ENCODE data around the gene ZCCHC7. TPM values are rescaled to one million over a fixed set of nuclear protein-coding genes. Genes with fewer than 3 reads are reported as not detected.
A peak's percentile ranks its signal among the peaks of the same experiment; 100 is the strongest.
"Not testable (repeated sequence)": the region's sequence is repeated elsewhere in the genome, so short reads cannot be mapped to it uniquely, and the experiment has no call there.

The ZCCHC7 gene
- total RNA-seq, 1 donor from 2014 or later, result 9.9 TPM

DNA sequence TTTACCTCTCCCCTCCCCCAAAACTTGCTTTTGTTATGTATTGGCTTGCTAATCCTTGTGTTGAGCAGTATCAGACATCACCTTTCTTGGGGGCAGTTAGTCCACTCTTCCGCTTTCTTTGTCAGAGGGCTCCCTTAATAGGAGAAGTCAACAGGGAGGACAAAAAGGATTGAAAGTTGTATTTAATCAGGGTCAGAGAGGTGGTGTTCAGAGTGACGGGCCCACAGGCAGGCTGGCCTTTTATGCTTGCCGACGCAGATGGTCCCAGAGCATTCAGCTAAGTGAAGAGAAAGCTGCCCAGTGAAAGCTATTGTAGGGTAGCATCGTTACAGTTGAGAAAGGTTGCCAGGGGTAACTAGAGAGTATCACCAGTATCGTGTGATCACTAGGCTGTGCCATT is 131.1 kb downstream of the ZCCHC7 start:
- DNase-seq (ENCODE audit: low read depth in 2 of 2), result no peak

DNA sequence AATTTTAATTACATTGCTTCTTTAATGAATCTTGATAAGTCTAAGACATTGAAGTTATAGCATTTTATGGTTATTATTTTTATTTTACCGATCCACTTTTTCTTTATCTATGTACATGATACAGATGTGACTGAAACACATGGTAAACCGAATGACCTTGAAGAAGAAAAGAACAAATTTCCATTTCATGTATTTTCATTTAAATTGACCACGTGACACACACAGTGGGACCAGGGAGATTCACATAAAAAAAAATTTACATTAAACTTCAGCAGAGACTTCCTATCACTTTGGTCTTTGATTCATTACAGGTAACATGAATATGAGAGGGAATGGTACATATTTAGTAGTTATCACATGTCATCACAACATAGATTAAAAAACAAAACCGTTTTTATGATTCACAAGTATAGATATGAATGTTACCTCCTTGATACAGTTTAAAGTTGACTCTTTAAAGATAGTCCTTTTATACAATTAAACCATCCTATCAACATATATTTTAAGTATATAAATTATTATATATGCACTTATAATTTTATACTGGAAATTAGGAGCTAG is 133.1 kb downstream of the ZCCHC7 start:
- DNase-seq (ENCODE audit: low read depth in 2 of 2), result no peak

DNA sequence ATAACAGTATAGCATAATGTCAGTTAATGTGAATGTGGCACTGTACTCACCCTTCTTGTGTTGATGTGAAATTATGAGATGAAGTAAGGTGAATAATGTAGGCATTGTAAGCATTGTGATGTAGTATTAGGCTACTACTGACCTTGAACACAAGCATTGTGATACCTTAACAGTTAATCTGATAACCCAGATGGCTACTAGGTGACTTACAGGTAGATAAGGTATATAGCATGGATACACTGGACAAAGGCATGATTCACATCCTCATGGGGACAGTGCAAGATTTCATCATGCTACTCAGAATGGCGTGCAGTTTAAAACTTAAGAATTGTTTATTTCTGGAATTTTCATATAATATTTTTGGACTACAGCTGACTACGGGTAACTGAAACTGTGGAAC is 134.8 kb downstream of the ZCCHC7 start:
- DNase-seq (ENCODE audit: low read depth in 2 of 2), result no peak

- DNase-seq (ENCODE audit: low read depth in 2 of 2), result no peak
Observed at GRCh38 chr9:37255944-37256862, 135.8 kb downstream of the ZCCHC7 start.

- DNase-seq (ENCODE audit: low read depth in 2 of 2), result no peak
Observed at GRCh38 chr9:37259951-37260350, 139.6 kb downstream of the ZCCHC7 start.

DNA sequence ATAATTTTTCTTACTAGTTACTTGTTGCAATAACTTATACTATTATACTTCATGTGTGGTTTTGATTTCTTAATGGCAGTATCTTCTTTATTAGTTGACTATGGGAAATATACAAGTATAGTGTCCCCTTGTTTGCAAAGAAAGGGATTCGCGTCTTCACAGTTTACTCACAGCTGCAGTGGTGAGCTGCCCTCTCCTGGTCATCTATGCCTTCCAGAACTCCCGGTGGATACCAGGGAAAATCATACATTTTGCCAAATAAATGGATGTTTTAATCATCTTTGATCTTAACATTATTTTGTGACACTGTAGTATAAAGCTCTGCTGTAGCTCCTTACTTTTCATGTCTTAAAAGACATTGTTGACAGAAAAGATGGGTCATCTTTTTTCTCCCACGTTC is 142.0 kb downstream of the ZCCHC7 start:
- DNase-seq (ENCODE audit: low read depth in 2 of 2), result peak; percentile 61 to 62

DNA sequence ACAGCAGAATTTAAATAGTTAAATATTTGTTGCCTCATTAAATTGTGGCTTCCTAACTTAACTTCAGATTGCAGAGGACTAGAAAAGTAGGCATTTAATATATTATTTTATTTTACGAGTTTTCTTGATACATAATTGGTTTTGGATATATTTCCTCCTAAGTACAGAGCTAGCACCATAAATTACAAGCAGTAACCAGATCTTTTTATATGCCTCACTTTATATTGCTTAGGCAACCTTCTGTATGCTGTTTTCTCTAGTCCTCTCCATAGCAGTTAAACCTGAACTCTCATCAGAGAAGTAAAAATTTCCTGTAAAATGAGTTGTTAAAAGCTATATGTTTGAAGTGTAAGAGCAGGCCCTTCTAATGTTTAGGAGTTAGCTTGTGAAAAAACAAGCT is 144.2 kb downstream of the ZCCHC7 start:
- DNase-seq (ENCODE audit: low read depth in 2 of 2), result no peak

DNA sequence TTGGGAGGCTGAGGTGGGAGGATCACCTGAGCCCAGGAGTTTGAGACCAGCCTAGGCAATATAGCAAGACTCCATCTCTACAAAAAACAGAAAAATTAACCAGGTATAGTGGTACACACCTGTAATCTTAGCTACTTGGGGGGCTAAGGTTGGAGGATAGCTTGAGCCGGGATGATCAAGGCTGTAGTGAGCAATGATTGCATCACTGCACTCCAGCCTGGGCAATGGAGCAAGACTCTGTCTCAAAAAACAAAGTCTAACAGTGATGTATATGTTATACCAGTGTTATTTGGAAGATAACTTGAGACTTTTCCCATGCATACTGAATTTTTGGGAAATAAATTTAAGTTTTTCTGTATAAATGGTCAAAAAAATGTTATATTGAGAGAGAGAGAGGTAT is 146.3 kb downstream of the ZCCHC7 start:
- DNase-seq (ENCODE audit: low read depth in 2 of 2), result no peak

DNA sequence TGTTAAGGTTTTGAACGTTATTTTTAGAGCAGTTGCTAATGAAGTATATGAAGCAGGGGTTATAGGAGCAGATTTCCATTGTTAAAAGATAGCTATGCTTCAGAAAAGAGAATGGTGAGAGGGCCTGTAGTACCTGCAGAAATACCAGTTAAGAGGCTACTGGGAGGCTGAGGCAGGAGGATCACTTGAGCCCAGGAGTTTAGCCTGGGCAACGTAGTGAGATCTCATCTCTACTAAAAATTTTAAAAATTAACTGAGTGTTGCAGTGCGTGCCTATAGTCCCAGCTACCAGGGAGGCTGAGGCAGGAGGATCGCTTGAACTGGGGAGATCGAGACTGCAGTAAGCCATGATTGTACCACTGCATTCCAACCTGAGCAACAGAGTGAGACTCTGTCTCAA is 148.8 kb downstream of the ZCCHC7 start:
- DNase-seq (ENCODE audit: low read depth in 2 of 2), result no peak

DNA sequence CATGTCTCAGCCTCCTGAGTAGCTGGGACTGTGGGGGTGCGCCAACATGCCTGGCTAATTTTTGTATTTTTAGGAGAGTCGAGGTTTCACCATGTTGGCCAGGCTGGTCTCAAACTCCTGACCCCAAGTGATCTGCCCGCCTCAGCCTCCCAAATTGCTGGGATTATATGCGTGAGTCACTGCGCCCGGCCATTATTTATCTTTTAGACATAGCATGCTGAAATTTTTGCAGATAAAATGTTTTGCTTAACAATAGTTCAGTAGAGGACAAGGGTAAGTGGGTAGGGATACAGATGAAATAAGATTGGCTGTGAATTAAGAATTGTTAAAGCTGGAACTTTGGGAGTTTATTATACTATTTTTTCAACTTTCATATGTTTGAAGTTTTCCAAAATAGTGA is 151.3 kb downstream of the ZCCHC7 start:
- DNase-seq (ENCODE audit: low read depth in 2 of 2), result no peak

- no peak for DNase-seq (ENCODE audit: low read depth in 2 of 2)
Observed at GRCh38 chr9:37273595-37273994, 153.2 kb downstream of the ZCCHC7 start.

DNA sequence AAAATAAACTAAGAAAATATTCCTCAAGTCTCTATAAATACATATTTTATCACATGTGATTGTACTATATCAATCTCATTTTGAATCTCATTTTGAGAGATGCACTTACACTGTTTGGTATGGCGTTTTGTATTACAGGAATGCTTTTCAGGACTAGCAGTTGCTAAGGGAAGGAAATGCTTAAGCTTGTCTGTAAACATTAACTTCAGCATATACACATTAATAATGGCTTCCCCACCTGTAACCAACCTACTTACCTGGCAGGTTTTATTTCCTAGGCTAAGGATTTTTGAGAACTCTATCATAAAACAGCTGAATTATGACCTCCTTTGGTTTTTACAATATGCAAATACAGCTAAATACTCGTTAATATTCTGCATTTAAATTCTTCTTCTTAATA is 161.2 kb downstream of the ZCCHC7 start:
- DNase-seq (ENCODE audit: low read depth in 2 of 2), result no peak

- DNase-seq (ENCODE audit: low read depth in 2 of 2), result peak; percentile 40 to 68
Observed at GRCh38 chr9:37283730-37284325, 163.5 kb downstream of the ZCCHC7 start.

- no peak for DNase-seq (ENCODE audit: low read depth in 2 of 2)
Observed at GRCh38 chr9:37284636-37285035, 164.3 kb downstream of the ZCCHC7 start.

- DNase-seq (ENCODE audit: low read depth in 2 of 2), result no peak
Observed at GRCh38 chr9:37286530-37287175, 166.3 kb downstream of the ZCCHC7 start.

DNA sequence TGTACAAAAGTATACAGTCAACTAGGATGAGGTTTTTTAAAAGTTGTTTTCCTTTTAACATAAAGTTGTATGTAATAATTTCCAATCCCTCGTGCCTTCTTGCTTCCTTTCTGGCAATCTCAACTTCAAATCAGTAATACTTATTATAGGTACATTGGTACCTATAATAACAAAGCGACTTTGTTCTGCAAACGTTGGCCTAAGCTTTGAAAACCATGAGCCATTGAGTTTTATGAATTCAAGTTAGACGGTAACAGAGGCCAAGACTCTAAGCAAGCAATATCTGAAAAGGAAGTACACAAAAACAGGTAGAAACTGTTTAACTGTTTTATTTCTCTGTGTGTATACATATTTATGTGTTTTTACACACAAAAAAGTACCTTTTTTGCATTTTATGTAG is 166.9 kb downstream of the ZCCHC7 start:
- no peak for DNase-seq (ENCODE audit: low read depth in 2 of 2)

DNA sequence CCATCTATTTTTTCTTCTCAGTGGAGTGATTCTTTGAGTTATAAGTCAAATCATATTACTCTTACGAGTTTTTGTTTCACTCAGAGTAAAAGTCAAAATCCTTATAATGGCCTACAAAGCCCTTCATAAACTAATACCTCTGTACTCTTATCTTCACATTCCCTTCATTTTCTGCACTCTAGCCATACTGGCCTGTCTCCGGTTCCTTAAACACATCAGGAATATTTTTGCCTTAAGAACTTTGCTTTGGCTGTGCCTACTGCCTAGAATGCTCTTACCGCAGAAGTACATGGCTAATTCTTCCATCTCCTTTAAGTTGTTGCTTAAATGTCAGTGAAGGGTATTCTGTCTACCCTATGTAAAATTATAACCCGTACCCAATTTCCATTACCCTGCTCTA is 169.3 kb downstream of the ZCCHC7 start:
- no peak for DNase-seq (ENCODE audit: low read depth in 2 of 2)

GRCh38 chr9:37290366-37290939 is 170.1 kb downstream of the ZCCHC7 start:
- no peak for DNase-seq (ENCODE audit: low read depth in 2 of 2)

DNA sequence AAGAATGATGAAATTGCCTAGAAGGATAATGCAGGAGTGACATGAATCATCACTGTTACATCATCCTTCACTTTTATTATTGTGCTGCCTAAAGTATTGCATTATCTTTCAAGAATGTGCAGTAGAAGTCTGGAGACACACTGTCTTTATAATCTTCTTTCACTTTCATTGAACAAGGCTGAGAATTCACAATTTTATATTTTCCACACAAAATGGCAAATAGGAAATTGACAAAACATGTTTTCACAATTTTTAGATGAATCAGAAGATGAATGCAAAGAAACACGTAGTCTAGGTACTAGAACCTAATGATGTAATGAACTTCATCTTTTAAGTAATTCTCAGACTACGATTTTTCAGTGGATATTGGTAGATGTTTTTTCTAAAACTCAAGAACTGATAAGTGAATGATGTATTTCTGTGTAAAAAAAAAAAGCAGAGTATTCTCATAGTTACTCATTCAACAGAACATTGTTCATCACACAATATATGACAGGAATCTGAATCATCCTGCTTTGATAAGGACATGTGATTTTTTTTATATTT is 170.6 kb downstream of the ZCCHC7 start:
- peak; percentile 55 to 80 for DNase-seq (ENCODE audit: low read depth in 2 of 2)

DNA sequence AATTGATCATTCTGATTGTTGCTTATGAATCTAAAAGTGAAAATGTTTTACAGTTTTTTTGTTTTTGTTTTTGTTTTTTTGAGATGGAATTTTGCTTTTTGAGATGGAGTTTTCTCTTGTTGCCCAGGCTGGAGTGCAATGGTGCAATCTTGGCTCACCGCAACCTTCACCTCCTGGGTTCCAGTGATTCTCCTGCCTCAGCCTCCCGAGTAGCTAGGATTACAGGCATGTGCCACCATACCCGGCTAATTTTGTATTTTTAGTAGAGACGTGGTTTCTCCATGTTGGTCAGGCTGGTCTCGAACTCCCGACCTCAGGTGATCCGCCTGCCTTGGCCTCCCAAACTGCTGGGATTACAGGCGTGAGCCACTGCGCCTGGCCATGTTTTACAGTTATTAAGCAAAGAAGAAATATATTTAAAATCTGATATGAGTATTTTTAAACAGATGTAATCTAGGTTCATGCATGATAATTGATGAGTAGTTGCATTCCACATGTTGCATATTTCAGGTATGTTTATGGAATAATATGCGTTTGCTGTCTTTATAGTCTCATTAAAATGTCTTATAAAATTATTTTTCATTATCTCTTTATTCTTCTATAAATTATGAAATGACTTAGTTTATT is 171.4 kb downstream of the ZCCHC7 start:
- not testable (repeated sequence) for DNase-seq (ENCODE audit: low read depth in 2 of 2)

DNA sequence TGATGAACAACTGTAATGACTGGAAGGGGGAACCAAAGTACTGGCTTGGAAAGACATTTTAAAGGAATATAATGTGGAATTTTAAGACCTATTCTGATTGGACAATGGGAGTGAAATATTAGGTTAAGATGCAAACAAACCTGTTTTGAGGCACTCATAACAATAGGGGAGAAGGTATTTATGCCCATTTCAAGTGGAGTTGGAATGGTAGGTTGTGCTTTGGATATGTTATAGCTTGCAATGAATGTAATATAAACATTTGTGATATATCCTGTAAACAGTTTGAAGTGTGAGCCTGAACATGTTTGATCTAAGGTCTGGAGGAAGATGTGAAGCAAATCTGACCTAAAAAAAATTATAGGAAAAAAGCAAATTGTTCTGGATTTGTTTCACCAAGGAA is 172.5 kb downstream of the ZCCHC7 start:
- peak in 1 of 2 donors; percentile 2 for DNase-seq (ENCODE audit: low read depth in 2 of 2)
